RWPE2 (cell line): ENCODE results near the gene LCK.

Experiments
- ATAC-seq: fragments of 200-7000 bp; cut with Tn5 transposase; 3 replicates; pipeline ENCODE4 v1.9.1; 2021; ENCODE audit warnings: low read depth
- DNase-seq: peaks from one replicate; pipeline ENCODE4 v3.0.0-alpha.2; 2020; ENCODE audit warnings: low spot score
- H3K27ac ChIP-seq: fragments of 450-650 bp; 2 replicates; pipeline ENCODE4 v1.5.1; 2017; ENCODE audit warnings: mild to moderate bottlenecking; ENCODE audit not compliant: poor library complexity, severe bottlenecking
- H3K27me3 ChIP-seq: fragments of 250-450 bp; sonication (Bioruptor Pico); 2 replicates; pipeline ENCODE4 v1.5.1; 2021; ENCODE audit warnings: mild to moderate bottlenecking, moderate library complexity; ENCODE audit not compliant: insufficient read depth, poor library complexity, severe bottlenecking
- H3K36me3 ChIP-seq: fragments of 250-450 bp; sonication (Bioruptor Pico); 2 replicates; pipeline ENCODE4 v1.5.1; 2020; ENCODE audit warnings: low read depth, mild to moderate bottlenecking, moderate library complexity
- H3K4me1 ChIP-seq: fragments of 250-450 bp; sonication (Bioruptor Pico); 2 replicates; pipeline ENCODE4 v1.5.1; 2021; ENCODE audit warnings: mild to moderate bottlenecking, moderate library complexity; ENCODE audit not compliant: insufficient read depth, poor library complexity, severe bottlenecking
- H3K4me3 ChIP-seq: fragments of 250-450 bp; sonication (Bioruptor Pico); 2 replicates; pipeline ENCODE4 v1.5.1; 2021; ENCODE audit warnings: mild to moderate bottlenecking, moderate library complexity; ENCODE audit not compliant: severe bottlenecking
- H3K9me3 ChIP-seq: fragments of 250-450 bp; sonication (Bioruptor Pico); 2 replicates; pipeline ENCODE4 v1.5.1; 2021; ENCODE audit warnings: mild to moderate bottlenecking, moderate library complexity; ENCODE audit not compliant: severe bottlenecking
- CTCF ChIP-seq: fragments of 450-650 bp; IDR thresholded peaks from one replicate; pipeline ENCODE4 v1.5.1; 2017; ENCODE audit warnings: mild to moderate bottlenecking, moderate library complexity; ENCODE audit not compliant: poor library complexity, severe bottlenecking

LCK gene

GRCh38 chr1:32242341-32242851, 8.7 kb upstream of the LCK start:
- Histone ChIP-seq H3K4me1 (peaks cover 11% of the 10 kb centered on the region), H3K36me3 (no peaks in the 10 kb centered on the region), H3K9me3 (no peaks in the 10 kb centered on the region), H3K27me3 (no peaks in the 10 kb centered on the region), H3K27ac (no peak overlapping the region), H3K4me3 (no peak overlapping the region)
- no peak for TF ChIP-seq CTCF
- DNase-seq = no peak
- no peak for ATAC-seq

- TF ChIP-seq CTCF = no peak
- Histone ChIP-seq H3K27me3 (no peaks in the 10 kb centered on the region), H3K4me1 (peaks cover 20% of the 10 kb centered on the region), H3K27ac (peak within 1 kb of the TSS; percentile 46), H3K4me3 (no peak within 1 kb of the TSS), H3K9me3 (no peaks in the 10 kb centered on the region), H3K36me3 (no peaks in the 10 kb centered on the region)
- ATAC-seq = peak; percentile 31; the same call in 2 of the 3 replicates
- DNase-seq = no peak
These were observed 4.2 kb upstream of the LCK start, which contains the start of gene FAM167B for GRCh38 chr1:32246888-32247273. FAM167B (plus strand) TSS chr1:32247222; CDS start chr1:32247422, 200 bp downstream.

GRCh38 chr1:32247452-32247851, 3.6 kb upstream of the LCK start:
- H3K9me3 ChIP-seq = no peaks in the 10 kb centered on the region
- H3K4me1 ChIP-seq = peaks cover 20% of the 10 kb centered on the region
- ATAC-seq (no peak), DNase-seq (no peak)
- no peak overlapping the region for H3K4me3 ChIP-seq
- peak overlapping the region; percentile 46 for H3K27ac ChIP-seq
- no peaks in the 10 kb centered on the region for H3K27me3 ChIP-seq
- H3K36me3 ChIP-seq = no peaks in the 10 kb centered on the region
- TF ChIP-seq CTCF = no peak

- Histone ChIP-seq H3K36me3 (no peaks in the 10 kb centered on the region), H3K27ac (peak overlapping the region; percentile 46), H3K4me3 (no peak overlapping the region), H3K4me1 (peaks cover 20% of the 10 kb centered on the region), H3K27me3 (no peaks in the 10 kb centered on the region), H3K9me3 (no peaks in the 10 kb centered on the region)
- peak; percentile 77 for DNase-seq
- peak; percentile 53 for ATAC-seq
- TF ChIP-seq CTCF = peak; percentile 76
These were observed 2.8 kb upstream of the LCK start for GRCh38 chr1:32247983-32248889.
